ENCODE data around the gene BUD23.
A peak's percentile ranks its signal among the peaks of the same experiment; 100 is the strongest.
"Not testable (repeated sequence)": the region's sequence is repeated elsewhere in the genome, so short reads cannot be mapped to it uniquely, and the experiment has no call there.

BUD23 gene

GRCh38 chr7:73718905-73719805, 35.8 kb downstream of the BUD23 start, which contains the start of gene STX1A:
Gene STX1A, minus strand, starts transcription at chr7:73719669. Its CDS starts 38 bp downstream, at chr7:73719631.
- DNase-seq (ENCODE audit: low read depth in 3 of 3), result peak; percentile 50 to 63 (median 52)

GRCh38 chr7:73719806-73720169, 36.4 kb downstream of the BUD23 start:
- DNase-seq (ENCODE audit: low read depth in 3 of 3), result no peak

- not testable (repeated sequence) for DNase-seq (ENCODE audit: low read depth in 3 of 3)
Observed at GRCh38 chr7:73720443-73720842, 37.0 kb downstream of the BUD23 start.

- no peak for DNase-seq (ENCODE audit: low read depth in 3 of 3)
Observed at GRCh38 chr7:73721377-73721817, 38.0 kb downstream of the BUD23 start.

GRCh38 chr7:73722182-73722581, 38.8 kb downstream of the BUD23 start:
- DNase-seq (ENCODE audit: low read depth in 3 of 3), result not testable (repeated sequence)

- DNase-seq (ENCODE audit: low read depth in 3 of 3), result no peak
Observed at GRCh38 chr7:73722785-73723184, 39.4 kb downstream of the BUD23 start.

GRCh38 chr7:73723813-73724212, 40.4 kb downstream of the BUD23 start:
- DNase-seq (ENCODE audit: low read depth in 3 of 3), result no peak

- no peak for DNase-seq (ENCODE audit: low read depth in 3 of 3)
Observed at GRCh38 chr7:73726083-73726466, 42.7 kb downstream of the BUD23 start.

- no peak for DNase-seq (ENCODE audit: low read depth in 3 of 3)
Observed at GRCh38 chr7:73727952-73728351, 44.6 kb downstream of the BUD23 start.

GRCh38 chr7:73728551-73728950, 45.2 kb downstream of the BUD23 start:
- DNase-seq (ENCODE audit: low read depth in 3 of 3), result no peak

- DNase-seq (ENCODE audit: low read depth in 3 of 3), result no peak
Observed at GRCh38 chr7:73730485-73730884, 47.1 kb downstream of the BUD23 start.

- DNase-seq (ENCODE audit: low read depth in 3 of 3), result no peak
Observed at GRCh38 chr7:73732397-73732796, 49.0 kb downstream of the BUD23 start.

- peak; percentile 60 to 76 (median 62) for DNase-seq (ENCODE audit: low read depth in 3 of 3)
Observed at GRCh38 chr7:73734619-73735527, 51.5 kb downstream of the BUD23 start.

- no peak for DNase-seq (ENCODE audit: low read depth in 3 of 3)
Observed at GRCh38 chr7:73735528-73735905, 52.1 kb downstream of the BUD23 start.

GRCh38 chr7:73736885-73737284, 53.5 kb downstream of the BUD23 start:
- no peak for DNase-seq (ENCODE audit: low read depth in 3 of 3)

- DNase-seq (ENCODE audit: low read depth in 3 of 3), result no peak
Observed at GRCh38 chr7:73737491-73738219, 54.3 kb downstream of the BUD23 start.

GRCh38 chr7:73738220-73738611, 54.8 kb downstream of the BUD23 start:
- DNase-seq (ENCODE audit: low read depth in 3 of 3), result peak; percentile 48 to 57 (median 51)

GRCh38 chr7:73738612-73739386, 55.4 kb downstream of the BUD23 start, which contains the start of gene ABHD11:
Gene ABHD11, minus strand, starts transcription at chr7:73738802. Its CDS starts 32 bp downstream, at chr7:73738770.
- DNase-seq (ENCODE audit: low read depth in 3 of 3), result peak; percentile 99 to 100 (median 99)

- no peak for DNase-seq (ENCODE audit: low read depth in 3 of 3)
Observed at GRCh38 chr7:73739387-73739767, 56.0 kb downstream of the BUD23 start.

- DNase-seq (ENCODE audit: low read depth in 3 of 3), result no peak
Observed at GRCh38 chr7:73740212-73740611, 56.8 kb downstream of the BUD23 start.

GRCh38 chr7:73740771-73741170, 57.4 kb downstream of the BUD23 start:
- DNase-seq (ENCODE audit: low read depth in 3 of 3), result no peak

Data from stimulated activated CD4-positive, alpha-beta T cell treated with anti-CD3 and anti-CD28 coated beads, TNF-alpha, amount 100 ng/mL, for 4 hours (primary cell).